EH (cell line): Measurements from ENCODE around the gene MOXD1.
A peak's percentile ranks its signal among the peaks of the same experiment; 100 is the strongest.

Experiments
- DNase-seq: peaks from one replicate; pipeline ENCODE4 v3.0.0-alpha.2; 2015; ENCODE audit warnings: low read depth

MOXD1 gene

GRCh38 chr6:132400883-132401617 is at the start of gene MOXD1:
Gene MOXD1, minus strand, starts transcription at chr6:132401475. Its CDS starts 49 bp downstream, at chr6:132401426.
- peak; percentile 57 for DNase-seq

DNA sequence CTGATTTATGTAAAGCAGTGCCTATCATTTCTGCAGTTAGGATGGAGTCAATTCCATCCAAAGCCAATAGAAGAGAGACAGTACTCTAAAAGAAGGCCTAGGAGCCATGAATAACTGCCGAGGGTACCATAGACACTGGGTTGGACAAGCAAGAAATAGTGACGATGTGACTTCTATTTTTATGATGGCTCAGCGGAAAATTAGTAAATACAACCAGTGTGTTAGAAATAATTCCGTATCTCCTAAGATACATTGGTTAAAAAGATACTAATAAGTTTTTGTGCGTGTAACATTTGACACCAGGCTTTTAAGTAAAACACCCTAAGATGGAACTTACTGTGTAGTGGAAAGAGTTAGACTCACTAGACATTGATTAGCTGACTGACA is 45.6 kb upstream of the MOXD1 start:
- DNase-seq, result no peak

- peak; percentile 30 for DNase-seq
Measured at GRCh38 chr6:132446141-132446854, 45.0 kb upstream of the MOXD1 start.

DNA sequence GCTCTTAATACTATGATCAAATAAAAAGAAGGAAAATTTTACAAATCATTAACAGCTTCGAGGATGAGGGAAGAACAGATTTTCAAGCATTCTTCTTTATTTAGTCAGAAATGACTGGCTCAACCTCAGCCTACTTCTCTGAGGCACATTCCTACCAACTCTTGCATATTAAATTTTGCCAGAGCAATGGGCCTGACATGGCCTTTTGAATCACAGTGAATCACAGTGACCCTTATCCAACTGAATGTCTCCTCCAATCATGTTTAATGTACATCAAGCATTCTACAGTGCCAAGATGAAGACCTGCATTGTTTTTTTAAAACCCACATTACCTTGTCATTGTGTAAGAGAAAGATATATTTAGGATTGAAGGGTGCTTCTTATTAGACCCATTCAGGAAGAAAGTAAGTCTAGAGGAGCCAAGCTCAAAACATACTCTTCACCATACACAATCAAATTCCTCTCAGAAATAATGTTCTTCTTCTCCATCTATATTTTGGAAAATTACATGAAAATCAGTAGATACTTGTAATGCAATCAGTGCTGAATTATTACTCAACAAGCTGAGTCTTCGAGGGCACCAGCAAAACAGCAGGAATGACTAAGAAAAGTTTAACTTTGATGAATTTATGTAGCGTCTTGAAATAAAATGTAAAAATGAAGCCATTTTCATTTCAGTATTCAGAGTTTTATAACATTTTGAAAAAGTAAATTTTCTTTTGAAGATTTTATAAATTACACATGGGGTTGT is 44.1 kb upstream of the MOXD1 start:
- peak; percentile 95 for DNase-seq

DNA sequence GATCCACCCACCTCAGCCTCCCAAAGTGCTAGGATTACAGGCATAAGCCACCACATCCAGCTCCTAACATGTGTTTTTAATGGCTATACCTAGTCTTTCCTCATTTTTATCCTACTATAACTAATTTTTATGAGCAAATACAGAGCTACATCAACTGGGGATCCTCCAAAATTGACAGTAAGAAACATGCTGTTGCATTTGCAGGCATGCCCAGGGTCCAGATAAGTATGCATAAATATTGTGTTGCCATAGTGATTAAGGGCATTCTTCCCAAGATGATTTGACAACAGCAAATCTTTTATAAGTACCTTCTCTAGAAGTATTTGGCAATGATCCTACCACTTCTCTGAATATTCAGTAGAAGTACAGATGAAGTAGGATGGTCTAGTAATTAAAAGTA is 41.9 kb upstream of the MOXD1 start:
- peak; percentile 76 for DNase-seq

DNA sequence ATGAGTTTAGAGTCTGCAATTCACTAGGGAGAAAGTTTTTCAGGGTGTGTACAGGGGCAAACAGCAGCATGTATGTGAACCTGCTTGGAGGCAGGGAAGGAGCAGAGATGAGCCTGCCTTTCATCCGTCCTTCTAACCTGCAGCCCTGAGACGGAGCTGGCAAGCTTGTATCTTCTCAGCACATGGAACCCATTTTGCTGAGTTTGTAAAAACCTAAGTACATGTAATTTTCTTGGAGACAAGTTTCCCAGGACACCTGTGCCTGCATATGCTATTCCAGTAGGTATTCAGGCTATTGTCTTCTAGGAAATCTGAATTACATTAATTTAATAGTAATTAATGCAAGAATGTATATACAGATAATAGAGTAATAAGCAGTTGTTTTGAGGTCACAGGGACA is 28.8 kb upstream of the MOXD1 start:
- no peak for DNase-seq

- no peak for DNase-seq
Measured at GRCh38 chr6:132425176-132425575, 23.9 kb upstream of the MOXD1 start.

GRCh38 chr6:132423839-132424238 is 22.6 kb upstream of the MOXD1 start:
- no peak for DNase-seq

- DNase-seq, result no peak
Measured at GRCh38 chr6:132418235-132418965, 17.1 kb upstream of the MOXD1 start.

GRCh38 chr6:132414761-132415160 is 13.5 kb upstream of the MOXD1 start:
- DNase-seq, result peak; percentile 50

DNA sequence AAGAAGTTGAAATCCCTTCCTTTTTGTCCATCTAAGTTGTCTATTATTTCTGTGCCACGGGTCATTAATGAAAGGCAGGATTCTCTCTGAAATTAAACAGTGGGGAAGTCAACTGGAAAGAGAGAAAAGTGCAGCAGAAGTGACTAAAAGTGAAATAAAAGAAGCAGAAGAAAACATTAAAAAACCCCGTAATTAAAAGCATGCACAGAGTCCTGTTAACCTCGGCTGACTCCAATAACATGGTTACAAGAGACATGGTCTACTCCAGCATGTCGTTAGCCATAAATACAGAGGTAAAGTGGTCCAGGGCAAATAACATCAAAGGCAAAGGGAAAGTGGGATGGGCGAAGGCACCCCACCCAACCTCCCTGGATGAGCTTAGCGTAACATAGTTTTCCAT is 13.0 kb upstream of the MOXD1 start:
- no peak for DNase-seq

DNA sequence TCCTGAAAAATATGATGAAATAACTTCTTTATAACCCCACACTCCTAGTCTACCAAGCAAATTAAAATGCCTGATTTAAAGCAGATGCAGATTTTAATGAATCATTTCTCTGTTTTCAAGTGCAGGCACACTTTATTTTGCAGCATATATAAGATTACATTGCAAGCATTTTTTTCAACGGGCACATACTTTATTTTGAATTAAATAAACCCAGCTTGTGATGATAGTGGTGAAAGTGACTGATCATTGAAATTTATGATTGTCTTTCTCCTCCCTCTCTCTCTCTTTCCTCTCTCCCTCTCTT is 12.2 kb upstream of the MOXD1 start:
- peak; percentile 35 for DNase-seq

DNA sequence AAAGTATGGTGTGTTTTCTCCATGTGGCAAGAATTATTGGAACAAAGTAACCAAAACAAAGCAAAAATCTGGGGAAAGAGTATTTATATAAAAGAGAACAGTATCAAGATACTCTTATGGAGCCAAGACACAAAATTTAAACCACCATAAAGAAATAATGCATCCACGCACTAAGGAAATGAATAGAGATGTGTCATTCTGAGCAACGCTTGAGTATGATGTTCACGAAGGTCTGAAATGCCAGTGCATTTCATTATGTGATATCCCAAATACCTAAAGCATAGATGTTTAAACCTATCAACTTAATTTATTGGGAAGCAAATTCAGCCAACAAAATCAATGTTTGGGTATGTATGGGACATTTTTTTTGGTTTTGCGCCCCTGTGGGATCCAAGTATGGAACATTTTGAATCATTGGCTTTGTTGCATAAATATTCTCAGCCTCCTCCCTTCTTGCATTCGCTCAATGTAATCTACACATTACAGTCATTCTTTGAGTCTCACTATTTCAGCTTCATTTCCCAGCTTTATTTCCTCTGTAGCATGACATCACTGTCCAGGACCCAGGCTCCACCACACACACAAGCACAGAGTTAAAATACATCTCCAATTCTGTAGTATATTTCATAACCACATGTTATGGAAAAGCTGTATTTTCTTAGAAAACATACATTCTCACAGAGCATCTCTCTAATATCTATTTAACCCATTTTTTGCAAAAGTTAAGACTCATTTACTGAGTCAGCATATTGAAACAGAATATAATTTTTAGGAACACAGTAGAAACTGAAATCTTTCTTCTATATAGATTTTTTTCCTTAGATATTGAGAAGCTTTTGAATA is 11.6 kb upstream of the MOXD1 start:
- DNase-seq, result peak; percentile 42

- no peak for DNase-seq
Measured at GRCh38 chr6:132411296-132411695, 10.0 kb upstream of the MOXD1 start.

DNA sequence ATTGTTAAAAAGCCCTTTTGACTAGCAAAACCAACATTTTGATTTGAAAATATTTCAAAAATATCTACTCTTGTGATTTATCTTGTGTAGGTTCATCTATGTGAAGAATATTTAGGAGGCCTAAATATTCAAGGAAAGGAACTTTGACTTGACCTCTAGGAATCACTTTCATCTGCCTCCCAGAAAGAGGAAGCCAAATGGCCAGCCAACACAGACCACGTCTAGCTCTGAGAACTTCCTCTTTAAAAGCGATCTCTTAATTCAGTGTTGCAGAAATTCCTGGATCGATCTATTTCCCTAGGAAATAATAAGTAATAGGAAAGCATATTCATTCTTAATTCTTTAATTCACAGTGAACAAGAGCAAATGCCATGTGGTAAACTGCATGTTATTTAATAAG is 9.6 kb upstream of the MOXD1 start:
- no peak for DNase-seq

- DNase-seq, result peak; percentile 47
Measured at GRCh38 chr6:132405143-132405915, 4.1 kb upstream of the MOXD1 start.

GRCh38 chr6:132404736-132405135 is 3.5 kb upstream of the MOXD1 start:
- DNase-seq, result peak; percentile 35

DNA sequence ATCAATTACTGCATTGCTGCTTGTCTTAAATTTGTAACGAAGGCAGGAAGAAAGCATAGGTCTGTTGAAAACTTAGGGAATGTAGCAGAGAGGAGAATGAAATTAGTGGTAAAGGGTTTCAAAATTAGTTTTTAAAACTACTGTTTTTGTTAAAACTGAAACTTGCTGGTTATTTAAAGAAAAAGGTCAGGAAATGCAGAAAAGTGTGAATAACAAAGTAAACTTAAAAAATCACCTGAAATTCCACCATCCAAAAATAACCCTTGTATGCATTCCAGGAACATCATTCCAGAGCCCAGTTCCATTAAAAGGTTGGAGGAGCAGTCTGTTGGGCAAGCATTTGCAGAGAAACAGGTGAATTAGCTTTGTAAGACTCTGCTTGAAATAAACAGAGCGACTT is 3.1 kb upstream of the MOXD1 start:
- no peak for DNase-seq

DNA sequence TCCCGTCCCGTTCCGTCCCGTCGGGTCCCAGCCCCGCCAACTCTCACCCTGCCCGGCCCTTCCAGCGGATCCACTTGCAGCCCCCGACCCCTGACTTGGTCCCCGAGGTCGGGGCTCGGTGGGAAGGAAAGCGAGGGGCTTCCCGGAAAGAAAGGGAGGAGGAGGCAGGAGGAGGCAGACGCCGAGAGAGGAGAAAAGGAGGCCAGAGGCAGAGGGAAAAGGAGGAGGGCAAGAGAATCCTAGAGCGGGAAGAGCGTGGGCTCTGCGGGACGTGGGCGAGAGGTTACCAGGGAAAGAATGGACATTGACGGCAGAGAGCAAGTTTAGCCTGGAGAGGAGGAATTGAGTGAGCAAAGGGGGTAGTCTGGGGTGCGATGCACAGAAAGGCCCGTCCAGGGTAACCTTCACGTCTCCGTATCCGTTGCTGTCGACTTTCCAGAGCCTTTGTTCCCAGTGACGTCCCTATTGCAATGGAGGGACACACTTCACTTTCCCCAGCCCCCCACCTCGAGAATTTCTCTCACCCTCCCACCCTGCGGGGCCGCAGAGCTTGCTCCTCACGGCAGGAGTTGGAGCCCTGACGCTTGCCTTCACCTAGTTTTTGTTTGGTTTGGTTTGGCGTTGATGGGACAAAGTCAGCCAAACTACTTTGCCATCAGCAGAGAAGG is 477 bp upstream of the MOXD1 start:
- DNase-seq, result no peak

GRCh38 chr6:132400555-132400882 is 756 bp downstream of the MOXD1 start:
- DNase-seq, result peak; percentile 40
